Stomach (tissue), 4 donors: ENCODE measurements around the gene UBE2G1.

ENCODE experiments used
- POLR2A ChIP-seq, 4 donors: fragments of 450-650 bp; IDR thresholded peaks; one replicate each; pipeline ENCODE4 v1.6.1; 2016; ENCODE audit warnings: antibody characterized with exemption in 4 of 4, control low read depth in 2 of 4, mild to moderate bottlenecking in 1 of 4, moderate library complexity in 1 of 4
- POLR2AphosphoS5 ChIP-seq, 3 donors: sonication (generic); formaldehyde crosslinking; IDR thresholded peaks; one replicate each; pipeline ENCODE4 v1.6.1; 2016; ENCODE audit warnings: antibody characterized with exemption in 3 of 3
- TF ChIP-seq, protein P1 (sequence below), 7 experiments: fragments of 450-650 bp in 4 of 7; fragments of 200-600 bp in 3 of 7; sonication (generic) in 3 of 7; IDR thresholded peaks; one replicate each; pipeline ENCODE4 v1.5.1; 2016 to 2019; ENCODE audit warnings: antibody characterized with exemption in 7 of 7, control low read depth in 2 of 7, mild to moderate bottlenecking in 1 of 7

DNA sequence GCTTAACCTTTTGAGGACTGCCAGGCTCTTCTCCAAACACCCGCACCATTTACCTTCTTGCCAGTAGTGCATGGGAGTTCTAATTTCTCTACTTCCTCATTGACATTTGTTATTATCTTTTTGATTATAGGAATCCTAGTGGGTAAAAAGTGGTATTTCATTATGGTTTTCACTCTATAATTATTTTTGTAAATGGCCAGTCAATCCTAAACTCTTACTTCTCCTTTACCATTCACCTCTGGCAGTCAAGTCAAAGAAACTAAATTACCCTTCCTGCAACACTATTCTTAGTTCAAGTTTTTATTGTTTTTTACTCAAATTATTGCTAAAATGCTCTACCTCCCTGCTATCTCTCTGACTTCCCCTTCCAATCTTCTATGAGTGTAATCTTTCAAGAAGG is 72.9 kb downstream of the UBE2G1 start:
- TF ChIP-seq, protein P1, sequence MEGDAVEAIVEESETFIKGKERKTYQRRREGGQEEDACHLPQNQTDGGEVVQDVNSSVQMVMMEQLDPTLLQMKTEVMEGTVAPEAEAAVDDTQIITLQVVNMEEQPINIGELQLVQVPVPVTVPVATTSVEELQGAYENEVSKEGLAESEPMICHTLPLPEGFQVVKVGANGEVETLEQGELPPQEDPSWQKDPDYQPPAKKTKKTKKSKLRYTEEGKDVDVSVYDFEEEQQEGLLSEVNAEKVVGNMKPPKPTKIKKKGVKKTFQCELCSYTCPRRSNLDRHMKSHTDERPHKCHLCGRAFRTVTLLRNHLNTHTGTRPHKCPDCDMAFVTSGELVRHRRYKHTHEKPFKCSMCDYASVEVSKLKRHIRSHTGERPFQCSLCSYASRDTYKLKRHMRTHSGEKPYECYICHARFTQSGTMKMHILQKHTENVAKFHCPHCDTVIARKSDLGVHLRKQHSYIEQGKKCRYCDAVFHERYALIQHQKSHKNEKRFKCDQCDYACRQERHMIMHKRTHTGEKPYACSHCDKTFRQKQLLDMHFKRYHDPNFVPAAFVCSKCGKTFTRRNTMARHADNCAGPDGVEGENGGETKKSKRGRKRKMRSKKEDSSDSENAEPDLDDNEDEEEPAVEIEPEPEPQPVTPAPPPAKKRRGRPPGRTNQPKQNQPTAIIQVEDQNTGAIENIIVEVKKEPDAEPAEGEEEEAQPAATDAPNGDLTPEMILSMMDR (IDR thresholded peaks at IDR 0.05) = no peak
- TF ChIP-seq POLR2AphosphoS5 (IDR thresholded peaks at IDR 0.05) (no peak), POLR2A (IDR thresholded peaks at IDR 0.05) (no peak)
